Osteocyte (in vitro differentiated cells): Measurements from ENCODE around the gene INO80E. TPM values are rescaled to one million over a fixed set of nuclear protein-coding genes. Genes with fewer than 3 reads are reported as not detected.

ENCODE experiments used
- DNase-seq: peaks from one replicate; pipeline ENCODE4 v3.0.0; 2021; ENCODE audit warnings: mixed read lengths; ENCODE audit not compliant: unreplicated experiment; ENCODE audit errors: extremely low spot score
- H3K27ac Mint-ChIP-seq: one replicate; pipeline ENCODE4 v1.8.0; 2021; ENCODE audit warnings: mild to moderate bottlenecking, mixed read lengths; ENCODE audit not compliant: unreplicated experiment
- H3K27me3 Mint-ChIP-seq: one replicate; pipeline ENCODE4 v1.8.0; 2021; ENCODE audit warnings: mixed read lengths; ENCODE audit not compliant: unreplicated experiment
- H3K36me3 Mint-ChIP-seq: one replicate; pipeline ENCODE4 v1.8.0; 2021; ENCODE audit warnings: mixed read lengths; ENCODE audit not compliant: unreplicated experiment
- H3K4me1 Mint-ChIP-seq: one replicate; pipeline ENCODE4 v1.8.0; 2021; ENCODE audit warnings: mixed read lengths; ENCODE audit not compliant: unreplicated experiment
- H3K4me3 Mint-ChIP-seq: one replicate; pipeline ENCODE4 v1.8.0; 2021; ENCODE audit warnings: mild to moderate bottlenecking, moderate library complexity, mixed read lengths; ENCODE audit not compliant: unreplicated experiment
- H3K9me3 Mint-ChIP-seq: one replicate; pipeline ENCODE4 v1.8.0; 2021; ENCODE audit warnings: mixed read lengths; ENCODE audit not compliant: unreplicated experiment
- CTCF ChIP-seq: fragments of 200-600 bp; sonication (generic); IDR thresholded peaks from 2 replicates; pipeline ENCODE4 v1.5.0; 2021; ENCODE audit warnings: antibody characterized with exemption, mild to moderate bottlenecking, moderate library complexity
- total RNA-seq: library from RNA; stranded (reverse); gene quantifications from 2 replicates; pipeline ENCODE4 v1.2.1, GENCODE V29; 2021

Gene INO80E
- total RNA-seq, 1 donor from 2014 or later, result 77.0 TPM

DNA sequence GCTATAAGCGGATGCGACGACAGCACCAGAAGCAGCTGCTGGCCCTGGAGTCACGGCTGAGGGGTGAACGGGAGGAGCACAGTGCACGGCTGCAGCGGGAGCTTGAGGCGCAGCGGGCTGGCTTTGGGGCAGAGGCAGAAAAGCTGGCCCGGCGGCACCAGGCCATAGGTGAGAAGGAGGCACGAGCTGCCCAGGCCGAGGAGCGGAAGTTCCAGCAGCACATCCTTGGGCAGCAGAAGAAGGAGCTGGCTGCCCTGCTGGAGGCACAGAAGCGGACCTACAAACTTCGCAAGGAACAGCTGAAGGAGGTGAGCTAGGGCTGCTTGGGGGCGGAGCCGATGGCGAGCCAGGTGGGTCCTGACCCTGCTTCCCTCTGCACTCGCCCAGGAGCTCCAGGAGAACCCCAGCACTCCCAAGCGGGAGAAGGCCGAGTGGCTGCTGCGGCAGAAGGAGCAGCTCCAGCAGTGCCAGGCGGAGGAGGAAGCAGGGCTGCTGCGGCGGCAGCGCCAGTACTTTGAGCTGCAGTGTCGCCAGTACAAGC is 10.7 kb upstream of the INO80E start:
- Mint-ChIP-seq H3K27ac (no peak overlapping the region), H3K4me1 (no peaks in the 10 kb centered on the region), H3K4me3 (no peak overlapping the region), H3K27me3 (no peaks in the 10 kb centered on the region), H3K36me3 (peaks cover 53% of the 10 kb centered on the region), H3K9me3 (no peaks in the 10 kb centered on the region)
- TF ChIP-seq CTCF, result no peak
- DNase-seq, result no peak

DNA sequence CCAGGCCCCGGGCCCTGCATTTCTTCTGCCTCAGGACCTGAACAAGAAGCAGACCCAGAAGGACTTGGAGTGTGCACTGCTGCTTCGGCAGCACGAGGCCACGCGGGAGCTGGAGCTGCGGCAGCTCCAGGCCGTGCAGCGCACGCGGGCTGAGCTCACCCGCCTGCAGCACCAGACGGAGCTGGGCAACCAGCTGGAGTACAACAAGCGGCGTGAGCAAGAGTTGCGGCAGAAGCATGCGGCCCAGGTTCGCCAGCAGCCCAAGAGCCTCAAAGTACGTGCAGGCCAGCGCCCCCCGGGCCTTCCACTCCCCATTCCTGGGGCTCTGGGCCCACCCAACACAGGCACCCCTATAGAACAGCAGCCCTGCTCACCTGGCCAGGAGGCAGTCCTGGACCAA is 9.8 kb upstream of the INO80E start:
- TF ChIP-seq CTCF, result no peak
- Mint-ChIP-seq H3K36me3 (peaks cover 50% of the 10 kb centered on the region), H3K4me3 (no peak overlapping the region), H3K4me1 (no peaks in the 10 kb centered on the region), H3K9me3 (no peaks in the 10 kb centered on the region), H3K27ac (no peak overlapping the region), H3K27me3 (no peaks in the 10 kb centered on the region)
- no peak for DNase-seq

DNA sequence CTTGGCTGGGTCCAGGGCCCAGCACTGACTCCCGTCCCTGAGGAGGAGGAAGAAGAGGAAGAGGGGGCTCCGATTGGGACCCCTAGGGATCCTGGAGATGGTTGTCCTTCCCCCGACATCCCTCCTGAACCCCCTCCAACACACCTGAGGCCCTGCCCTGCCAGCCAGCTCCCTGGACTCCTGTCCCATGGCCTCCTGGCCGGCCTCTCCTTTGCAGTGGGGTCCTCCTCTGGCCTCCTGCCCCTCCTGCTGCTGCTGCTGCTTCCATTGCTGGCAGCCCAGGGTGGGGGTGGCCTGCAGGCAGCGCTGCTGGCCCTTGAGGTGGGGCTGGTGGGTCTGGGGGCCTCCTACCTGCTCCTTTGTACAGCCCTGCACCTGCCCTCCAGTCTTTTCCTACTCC is 9.1 kb upstream of the INO80E start:
- Mint-ChIP-seq H3K4me1 (no peaks in the 10 kb centered on the region), H3K9me3 (no peaks in the 10 kb centered on the region), H3K4me3 (no peak overlapping the region), H3K27me3 (no peaks in the 10 kb centered on the region), H3K27ac (no peak overlapping the region), H3K36me3 (peaks cover 47% of the 10 kb centered on the region)
- TF ChIP-seq CTCF, result no peak
- no peak for DNase-seq

- Mint-ChIP-seq H3K36me3 (peaks cover 42% of the 10 kb centered on the region), H3K4me3 (no peak overlapping the region), H3K9me3 (no peaks in the 10 kb centered on the region), H3K4me1 (no peaks in the 10 kb centered on the region), H3K27me3 (no peaks in the 10 kb centered on the region), H3K27ac (no peak overlapping the region)
- no peak for TF ChIP-seq CTCF
- DNase-seq, result no peak
Measured at GRCh38 chr16:29987371-29988085, 8.5 kb upstream of the INO80E start.

- Mint-ChIP-seq H3K27me3 (no peaks in the 10 kb centered on the region), H3K4me1 (no peaks in the 10 kb centered on the region), H3K9me3 (no peaks in the 10 kb centered on the region), H3K4me3 (no peak overlapping the region), H3K27ac (no peak overlapping the region), H3K36me3 (peaks cover 37% of the 10 kb centered on the region)
- DNase-seq, result no peak
- TF ChIP-seq CTCF, result no peak
Measured at GRCh38 chr16:29988346-29989075, 7.5 kb upstream of the INO80E start.
